Measurements from ENCODE around the gene PGBD5.
A peak's percentile ranks its signal among the peaks of the same experiment; 100 is the strongest.

Gene PGBD5

DNA sequence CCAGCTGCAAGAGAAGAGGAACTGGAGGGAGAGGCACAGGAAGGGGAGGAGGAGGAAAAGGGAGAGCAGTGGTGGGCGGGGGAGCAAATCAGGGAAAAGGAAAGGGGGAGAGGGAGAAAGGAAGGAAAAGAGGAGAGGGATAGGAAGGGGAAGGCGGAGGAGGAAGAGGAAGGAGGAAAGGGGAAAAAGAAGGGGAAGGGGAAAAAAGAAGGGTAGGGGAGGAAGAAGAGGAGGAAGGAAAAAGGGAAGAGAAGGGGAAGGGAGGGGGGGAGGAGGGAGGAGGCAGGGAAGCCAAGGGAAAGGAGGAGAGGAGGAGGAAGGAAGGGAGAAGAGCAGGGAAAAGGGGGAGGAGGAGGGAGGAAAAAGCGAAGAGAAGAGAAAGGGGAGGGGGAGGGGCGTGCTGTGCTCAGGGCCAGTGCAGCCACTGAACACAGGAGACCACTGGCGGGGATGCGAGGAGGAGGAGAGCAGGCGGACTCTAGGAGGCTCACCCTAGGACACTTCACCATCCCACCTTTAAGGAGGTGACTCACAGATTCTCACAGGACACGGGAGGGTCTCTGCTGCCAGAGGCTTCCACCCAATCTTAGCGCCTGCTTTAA lies 33.1 kb downstream of the PGBD5 start:
- DNase-seq (ENCODE audit: low spot score in 2 of 2): no peak
- Mint-ChIP-seq H3K27ac (no peak overlapping the region), H3K9me3 (no peaks in the 10 kb centered on the region), H3K4me1 (no peaks in the 10 kb centered on the region), H3K36me3 (no peaks in the 10 kb centered on the region), H3K4me3 (no peak overlapping the region)
- ATAC-seq: no peak

DNA sequence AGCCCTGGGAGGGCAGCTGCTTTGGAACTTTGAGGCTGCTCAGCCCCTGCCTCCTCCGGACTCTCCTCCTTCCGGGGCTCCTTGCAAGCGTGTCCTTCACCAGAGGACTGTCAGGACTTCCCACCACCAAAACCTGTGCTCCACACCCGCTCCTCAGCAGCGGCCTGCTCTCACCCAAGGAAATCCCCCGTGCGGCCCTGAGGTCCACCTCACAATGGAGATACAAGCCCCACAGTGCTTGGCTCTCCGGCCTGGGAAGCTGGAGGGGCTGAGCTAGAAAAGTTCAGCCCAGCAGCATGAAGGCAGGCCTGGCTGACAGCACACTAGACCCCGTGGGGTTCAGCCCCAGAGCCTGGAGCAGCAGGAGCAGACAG lies 33.6 kb downstream of the PGBD5 start:
- Mint-ChIP-seq H3K4me1 (no peaks in the 10 kb centered on the region), H3K9me3 (no peaks in the 10 kb centered on the region), H3K36me3 (no peaks in the 10 kb centered on the region), H3K4me3 (no peak overlapping the region), H3K27ac (no peak overlapping the region)
- DNase-seq (ENCODE audit: low spot score in 2 of 2): no peak
- peak; percentile 19 for ATAC-seq

DNA sequence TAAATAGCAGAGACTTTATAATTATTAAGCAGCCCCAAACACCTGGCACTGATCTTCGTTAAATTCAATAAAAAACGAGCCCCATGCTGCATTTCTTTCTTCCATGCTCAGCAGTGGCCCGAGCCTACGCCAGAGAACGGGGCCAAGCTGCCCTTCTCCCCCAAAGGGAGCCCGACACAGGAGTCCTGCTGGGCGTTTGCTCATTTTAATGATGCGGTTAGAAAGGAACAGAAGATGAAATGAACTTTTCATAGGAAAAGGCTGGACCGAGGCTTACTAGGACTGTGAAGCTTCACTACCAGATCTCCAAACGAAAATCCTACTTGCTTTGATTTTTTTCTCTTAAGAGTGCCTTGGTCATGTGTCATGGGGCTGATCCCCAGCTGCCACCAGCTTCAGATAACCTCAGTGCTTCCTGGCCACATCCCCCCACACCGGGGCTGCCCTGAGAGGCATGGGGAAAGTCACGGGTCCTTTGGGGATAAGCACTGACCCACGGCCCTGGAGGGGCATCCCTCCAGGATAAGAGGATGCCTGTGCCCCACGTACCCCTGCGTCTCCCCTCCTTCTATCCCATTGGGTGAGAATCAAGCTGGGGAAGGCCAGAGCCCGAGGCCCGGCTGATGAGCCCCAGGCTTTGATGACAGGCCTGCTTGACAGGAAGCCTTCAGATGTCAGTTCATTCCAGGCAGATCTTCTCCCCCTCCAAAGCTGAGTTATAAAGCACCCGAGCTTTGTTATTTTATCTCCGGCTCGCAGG lies 34.2 kb downstream of the PGBD5 start:
- H3K9me3 Mint-ChIP-seq: no peaks in the 10 kb centered on the region
- no peak for DNase-seq (ENCODE audit: low spot score in 2 of 2)
- H3K4me1 Mint-ChIP-seq: no peaks in the 10 kb centered on the region
- no peak overlapping the region for H3K27ac Mint-ChIP-seq
- no peaks in the 10 kb centered on the region for H3K36me3 Mint-ChIP-seq
- H3K4me3 Mint-ChIP-seq: no peak overlapping the region
- ATAC-seq: peak; percentile 18

DNA sequence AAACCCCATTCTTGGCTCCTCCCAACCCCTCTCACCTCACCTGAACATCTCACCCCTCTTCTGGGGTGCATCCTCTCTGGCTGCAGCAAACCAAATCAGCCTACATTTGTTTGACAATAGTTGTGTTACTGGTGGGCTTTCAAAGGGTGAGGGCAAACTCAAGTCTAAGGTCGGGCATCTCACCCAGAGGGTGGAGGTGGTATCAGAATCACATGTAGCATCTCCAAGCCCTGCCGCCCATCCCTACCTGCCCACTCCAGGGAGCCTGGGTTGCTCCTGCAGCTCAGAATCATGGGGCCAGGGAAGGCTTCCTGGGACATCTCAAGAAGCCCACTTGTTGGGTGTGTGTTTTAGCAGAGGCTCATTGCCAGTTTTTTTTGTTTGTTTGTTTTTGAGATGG lies 35.8 kb downstream of the PGBD5 start:
- no peak for ATAC-seq
- H3K36me3 Mint-ChIP-seq: no peaks in the 10 kb centered on the region
- no peaks in the 10 kb centered on the region for H3K4me1 Mint-ChIP-seq
- no peak overlapping the region for H3K4me3 Mint-ChIP-seq
- no peak overlapping the region for H3K27ac Mint-ChIP-seq
- no peak for DNase-seq (ENCODE audit: low spot score in 2 of 2)
- no peaks in the 10 kb centered on the region for H3K9me3 Mint-ChIP-seq

DNA sequence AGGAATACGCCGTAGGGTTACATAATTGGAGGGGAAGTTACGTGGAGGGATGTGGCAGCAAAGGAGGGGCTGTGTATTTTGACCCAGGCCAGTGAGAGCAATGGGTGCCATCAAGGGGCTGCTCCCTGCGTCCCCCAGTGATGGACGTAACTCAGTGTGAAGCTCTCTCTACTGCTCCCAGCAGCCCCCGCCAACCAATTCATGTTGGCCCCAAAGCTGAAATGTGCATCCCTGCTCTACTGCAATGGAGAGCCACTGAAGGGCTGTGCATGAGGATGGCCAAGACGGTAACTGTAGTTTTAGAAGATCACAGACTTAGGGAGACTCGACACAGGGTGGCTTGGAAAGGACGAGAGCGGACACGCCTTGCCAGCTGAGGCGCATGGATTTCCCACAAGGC lies 38.3 kb downstream of the PGBD5 start:
- Mint-ChIP-seq H3K9me3 (no peaks in the 10 kb centered on the region), H3K4me1 (no peaks in the 10 kb centered on the region), H3K36me3 (no peaks in the 10 kb centered on the region), H3K27ac (no peak overlapping the region), H3K4me3 (no peak overlapping the region)
- ATAC-seq (no peak), DNase-seq (ENCODE audit: low spot score in 2 of 2) (no peak)

DNA sequence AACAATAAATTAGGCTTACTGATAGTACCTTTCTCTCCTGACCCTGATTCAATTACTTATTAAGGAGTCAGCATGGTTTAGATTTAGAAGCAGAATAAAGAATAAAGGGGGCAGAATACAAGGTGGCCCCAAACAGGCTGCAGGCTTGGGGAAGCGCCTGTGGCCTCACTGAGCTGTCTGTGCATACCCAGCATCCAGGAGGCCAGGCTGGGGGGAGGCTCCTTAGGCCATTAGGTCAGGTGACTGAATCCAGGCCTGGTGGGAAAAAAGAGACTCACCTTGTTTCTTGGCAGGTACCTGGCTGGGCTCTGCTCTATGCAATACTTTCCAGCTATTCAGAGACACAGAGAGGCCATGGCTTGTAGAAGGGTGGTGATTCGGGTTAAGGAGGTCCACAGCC lies 38.8 kb downstream of the PGBD5 start:
- H3K4me3 Mint-ChIP-seq: no peak overlapping the region
- no peak overlapping the region for H3K27ac Mint-ChIP-seq
- no peak for DNase-seq (ENCODE audit: low spot score in 2 of 2)
- ATAC-seq: no peak
- H3K9me3 Mint-ChIP-seq: no peaks in the 10 kb centered on the region
- H3K4me1 Mint-ChIP-seq: no peaks in the 10 kb centered on the region
- H3K36me3 Mint-ChIP-seq: no peaks in the 10 kb centered on the region

DNA sequence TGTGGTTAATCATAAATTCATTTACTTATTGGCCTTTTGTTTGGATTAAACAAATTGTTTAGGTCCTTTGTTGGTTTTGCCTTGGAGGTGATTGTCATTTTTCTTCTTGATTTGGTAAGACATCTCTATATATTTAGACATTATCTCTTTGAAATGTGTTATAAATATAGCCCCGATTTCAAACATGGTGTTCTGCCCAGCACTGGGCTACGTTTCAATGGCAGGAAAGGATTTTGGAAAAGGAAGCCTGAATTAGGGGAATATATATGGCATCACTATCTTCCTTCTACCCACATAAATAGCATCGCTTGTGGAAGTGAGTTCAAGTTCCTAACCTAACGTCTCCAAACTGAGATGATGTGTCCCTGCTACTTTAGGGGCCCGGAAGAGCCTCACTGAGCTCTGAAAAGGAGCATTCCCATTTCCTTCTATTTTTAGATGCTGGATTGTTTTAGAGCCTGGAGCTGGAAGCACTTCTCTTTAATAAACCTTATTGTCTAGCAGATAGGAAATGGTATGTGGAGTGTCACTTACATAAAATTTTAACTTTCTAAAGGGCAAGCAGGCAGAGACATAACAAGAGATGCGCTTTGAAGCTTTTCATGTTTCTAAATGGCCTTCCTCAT lies 39.4 kb downstream of the PGBD5 start:
- Mint-ChIP-seq H3K36me3 (no peaks in the 10 kb centered on the region), H3K4me3 (no peak overlapping the region)

DNA sequence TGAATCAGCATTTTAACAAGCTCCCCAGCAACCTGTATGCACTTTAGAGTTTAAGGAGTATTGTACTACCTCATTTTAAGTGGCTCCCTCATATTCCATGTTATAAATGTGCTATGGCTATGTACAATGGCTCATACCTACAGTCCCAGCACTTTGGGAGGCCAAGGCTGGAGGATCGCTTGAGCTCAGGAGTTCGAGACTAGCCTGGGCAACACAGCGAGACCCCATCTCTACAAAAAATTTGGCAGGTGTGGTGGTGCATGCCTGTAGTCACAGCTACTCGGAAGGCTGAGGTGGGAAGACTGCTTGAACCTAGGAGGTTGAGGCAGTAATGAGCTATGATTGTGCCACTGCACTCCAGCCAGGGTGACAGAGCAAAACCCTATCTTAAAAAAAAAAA lies 40.2 kb downstream of the PGBD5 start:
- Mint-ChIP-seq H3K27ac (no peak overlapping the region), H3K9me3 (no peaks in the 10 kb centered on the region), H3K4me3 (no peak overlapping the region), H3K4me1 (no peaks in the 10 kb centered on the region), H3K36me3 (no peaks in the 10 kb centered on the region)
- DNase-seq (ENCODE audit: low spot score in 2 of 2) (no peak), ATAC-seq (no peak)

More for the DNA sequence above, 39.4 kb downstream of the PGBD5 start:
- no peaks in the 10 kb centered on the region for H3K9me3 Mint-ChIP-seq
- no peak for DNase-seq (ENCODE audit: low spot score in 2 of 2)
- H3K27ac Mint-ChIP-seq: no peak overlapping the region
- no peaks in the 10 kb centered on the region for H3K4me1 Mint-ChIP-seq
- no peak for ATAC-seq

DNA sequence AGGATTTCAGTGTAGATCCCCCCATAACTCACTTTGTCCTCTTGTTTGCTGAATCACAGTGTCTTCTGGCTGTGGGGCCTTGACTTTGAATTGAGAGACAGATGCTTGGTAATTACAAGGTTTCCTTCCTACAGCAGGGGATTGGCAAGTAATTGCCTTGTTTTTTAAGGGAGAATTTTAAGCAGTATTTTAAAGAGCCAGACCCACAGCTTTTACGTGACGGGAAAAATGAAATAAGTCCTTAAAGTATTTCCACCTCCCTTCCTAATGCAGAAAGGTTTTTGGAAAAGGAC lies 41.0 kb downstream of the PGBD5 start:
- ATAC-seq (no peak), DNase-seq (ENCODE audit: low spot score in 2 of 2) (no peak)
- Mint-ChIP-seq H3K4me3 (no peak overlapping the region), H3K4me1 (no peaks in the 10 kb centered on the region), H3K9me3 (no peaks in the 10 kb centered on the region), H3K27ac (no peak overlapping the region), H3K36me3 (no peaks in the 10 kb centered on the region)

DNA sequence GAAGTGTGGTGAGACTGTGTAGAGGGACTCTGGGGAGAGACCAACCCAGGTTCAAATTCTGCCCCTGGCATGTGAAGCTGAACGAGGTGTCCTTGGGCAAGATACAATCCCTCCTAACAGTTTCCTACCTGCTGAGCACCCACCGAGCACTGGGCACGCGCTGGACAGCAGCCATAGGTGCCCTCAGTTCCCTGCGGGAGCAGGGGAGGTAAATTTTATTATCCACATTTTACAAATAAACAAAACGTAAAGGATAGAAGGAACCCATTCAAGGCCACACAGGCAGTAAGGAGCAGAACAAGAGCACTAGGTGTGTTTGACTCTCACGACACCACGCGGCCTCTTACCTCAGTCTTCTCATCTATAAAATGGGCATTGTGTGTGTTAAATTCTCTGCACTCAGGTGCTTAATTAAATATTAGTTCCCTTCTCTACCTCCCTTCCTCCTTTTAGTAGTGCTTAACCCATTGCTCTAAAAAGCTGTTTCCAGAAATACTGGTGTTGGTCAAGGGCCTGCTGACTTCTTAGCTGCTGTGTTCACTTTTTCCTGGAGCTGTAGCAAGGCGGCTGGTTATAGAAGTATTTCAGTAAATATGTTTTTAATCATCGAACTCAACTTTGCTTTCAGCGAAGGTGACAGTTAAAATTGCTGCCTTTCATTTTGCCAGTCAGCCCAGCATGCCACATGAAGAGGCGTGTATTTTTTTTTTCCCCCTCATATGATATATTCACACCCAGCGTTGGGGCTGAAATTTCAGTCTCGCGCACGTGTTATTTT lies 41.6 kb downstream of the PGBD5 start:
- peaks cover 3% of the 10 kb centered on the region for H3K9me3 Mint-ChIP-seq
- no peaks in the 10 kb centered on the region for H3K36me3 Mint-ChIP-seq
- no peak for ATAC-seq
- no peaks in the 10 kb centered on the region for H3K4me1 Mint-ChIP-seq
- H3K4me3 Mint-ChIP-seq: no peak overlapping the region
- no peak overlapping the region for H3K27ac Mint-ChIP-seq
- no peak for DNase-seq (ENCODE audit: low spot score in 2 of 2)

DNA sequence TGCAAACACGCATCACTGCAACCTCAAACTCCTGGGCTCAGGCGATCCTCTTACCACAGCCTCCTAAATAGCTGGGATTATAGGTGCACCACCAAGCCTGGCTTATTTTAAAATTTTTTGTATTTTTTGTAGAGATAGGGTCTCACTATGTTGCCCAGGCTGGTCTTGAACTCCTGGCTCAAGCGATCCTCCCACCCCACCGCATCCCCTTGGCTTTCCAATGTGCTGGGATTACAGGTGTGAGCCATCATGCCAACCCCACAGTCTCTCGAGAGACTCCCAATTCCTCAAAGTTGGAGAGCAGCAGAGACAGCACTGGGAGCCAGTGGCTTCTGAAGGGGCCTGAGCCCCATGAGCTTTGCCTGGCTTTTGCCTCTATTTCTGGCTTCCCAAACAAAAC lies 42.7 kb downstream of the PGBD5 start:
- H3K4me1 Mint-ChIP-seq: no peaks in the 10 kb centered on the region

DNA sequence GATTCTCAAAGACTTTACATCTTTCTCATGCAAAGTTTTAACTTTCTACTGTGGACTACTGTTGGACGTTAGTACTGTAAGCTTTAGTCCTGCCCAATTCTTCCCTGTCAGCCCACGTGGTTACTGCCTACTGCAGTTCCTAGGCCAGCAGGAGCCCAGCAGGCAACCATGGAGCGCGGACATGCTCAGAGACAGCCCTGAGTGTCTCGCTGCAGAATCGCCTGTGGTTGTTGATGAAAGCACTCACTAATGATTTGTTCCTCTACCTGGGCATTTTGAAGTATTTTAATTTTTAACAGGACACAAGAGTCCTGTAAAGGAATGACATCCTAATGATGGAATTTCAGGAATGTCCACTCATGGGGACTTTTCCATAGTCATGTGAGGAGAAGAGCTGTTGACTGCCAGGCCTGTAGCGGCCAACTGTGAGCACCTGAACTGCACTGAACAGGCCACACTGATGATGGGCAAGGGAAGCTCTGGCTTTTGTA lies 44.1 kb downstream of the PGBD5 start:
- no peak overlapping the region for H3K4me3 Mint-ChIP-seq
- no peak for DNase-seq (ENCODE audit: low spot score in 2 of 2)
- H3K9me3 Mint-ChIP-seq: peaks cover 9% of the 10 kb centered on the region
- no peak overlapping the region for H3K27ac Mint-ChIP-seq
- no peaks in the 10 kb centered on the region for H3K36me3 Mint-ChIP-seq
- no peaks in the 10 kb centered on the region for H3K4me1 Mint-ChIP-seq
- no peak for ATAC-seq

More for the DNA sequence above, 42.7 kb downstream of the PGBD5 start:
- Mint-ChIP-seq H3K27ac (no peak overlapping the region), H3K9me3 (peaks cover 9% of the 10 kb centered on the region), H3K36me3 (no peaks in the 10 kb centered on the region), H3K4me3 (no peak overlapping the region)
- ATAC-seq (no peak), DNase-seq (ENCODE audit: low spot score in 2 of 2) (no peak)

DNA sequence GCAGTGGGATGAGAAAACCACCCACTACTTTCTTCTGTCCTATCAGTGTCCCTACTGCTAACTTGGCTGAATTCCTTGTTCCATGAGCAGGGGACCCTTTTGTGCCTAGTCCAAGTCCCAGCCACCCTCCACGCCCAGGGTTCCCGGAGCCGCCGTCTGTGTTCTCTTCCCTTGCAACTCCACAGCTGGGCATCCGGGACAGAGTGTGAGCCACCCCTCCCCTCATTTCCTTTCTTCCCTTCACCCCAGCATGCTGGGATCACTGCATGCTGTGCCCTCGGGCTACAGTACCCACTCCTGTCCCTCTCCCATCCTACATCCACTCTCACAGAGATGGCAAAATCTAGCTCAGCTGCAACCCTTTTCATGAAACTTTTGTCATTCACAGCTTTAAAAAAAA lies 44.5 kb downstream of the PGBD5 start:
- Mint-ChIP-seq H3K4me1 (no peaks in the 10 kb centered on the region), H3K4me3 (no peak overlapping the region), H3K9me3 (peaks cover 9% of the 10 kb centered on the region), H3K27ac (no peak overlapping the region), H3K36me3 (no peaks in the 10 kb centered on the region)
- ATAC-seq: no peak
- no peak for DNase-seq (ENCODE audit: low spot score in 2 of 2)

DNA sequence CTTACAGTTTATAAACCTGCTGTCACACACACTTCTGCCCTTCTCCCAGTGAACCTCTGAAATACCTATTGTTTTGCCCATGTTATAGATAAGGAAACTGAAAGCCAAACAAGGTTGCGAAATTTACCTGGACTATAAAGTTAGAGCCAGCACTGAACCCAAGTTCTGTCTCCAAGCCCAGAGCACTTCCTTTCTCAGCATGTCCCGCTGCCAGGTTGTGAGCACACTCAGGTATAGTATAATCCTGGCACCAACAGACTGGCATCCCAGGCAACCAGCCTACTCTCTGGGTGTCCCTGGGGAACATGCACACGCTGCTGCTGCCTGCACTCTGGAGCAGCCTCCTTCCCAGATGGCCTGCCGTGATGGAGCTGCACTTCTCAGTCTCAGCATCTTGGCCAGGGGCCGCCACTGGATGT lies 45.1 kb downstream of the PGBD5 start:
- Mint-ChIP-seq H3K27ac (no peak overlapping the region), H3K4me3 (no peak overlapping the region), H3K36me3 (no peaks in the 10 kb centered on the region), H3K9me3 (peaks cover 9% of the 10 kb centered on the region), H3K4me1 (no peaks in the 10 kb centered on the region)
- ATAC-seq (no peak), DNase-seq (ENCODE audit: low spot score in 2 of 2) (no peak)

DNA sequence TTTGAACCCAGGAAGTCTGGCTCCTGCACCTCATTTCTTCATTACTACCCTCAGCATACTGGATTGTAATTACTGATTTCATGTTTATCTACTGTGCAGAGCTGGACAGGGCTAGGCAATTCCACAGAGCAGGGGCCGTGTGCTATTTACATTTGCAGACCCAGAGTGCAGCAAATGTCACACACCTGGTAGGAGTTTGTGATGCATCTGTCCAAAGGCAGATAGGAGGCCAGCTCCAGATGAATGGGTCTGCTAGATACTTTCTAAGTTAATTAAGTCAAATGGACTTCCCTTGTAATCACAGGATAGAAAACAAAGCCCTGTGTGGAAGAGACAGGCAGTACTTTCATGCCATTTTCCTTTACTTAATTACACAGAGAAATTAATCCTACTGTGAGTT lies 46.2 kb downstream of the PGBD5 start:
- Mint-ChIP-seq H3K4me3 (no peak overlapping the region), H3K36me3 (no peaks in the 10 kb centered on the region), H3K9me3 (peaks cover 9% of the 10 kb centered on the region), H3K4me1 (no peaks in the 10 kb centered on the region), H3K27ac (no peak overlapping the region)
- DNase-seq (ENCODE audit: low spot score in 2 of 2) (no peak), ATAC-seq (no peak)
